DMS114 treated with DMSO at 0.1 percent for 48 hours (cell line): Measurements from ENCODE around the gene PPFIA4.

Source experiments
- DNase-seq: peaks from one replicate; lab custom pipeline; 2025; ENCODE audit not compliant: unreplicated experiment; lab: John Stamatoyannopoulos, UW

The PPFIA4 gene

GRCh38 chr1:203056012-203056411 lies 29.7 kb downstream of the PPFIA4 start:
- no peak for DNase-seq

GRCh38 chr1:203056516-203056915 lies 30.2 kb downstream of the PPFIA4 start:
- no peak for DNase-seq

DNA sequence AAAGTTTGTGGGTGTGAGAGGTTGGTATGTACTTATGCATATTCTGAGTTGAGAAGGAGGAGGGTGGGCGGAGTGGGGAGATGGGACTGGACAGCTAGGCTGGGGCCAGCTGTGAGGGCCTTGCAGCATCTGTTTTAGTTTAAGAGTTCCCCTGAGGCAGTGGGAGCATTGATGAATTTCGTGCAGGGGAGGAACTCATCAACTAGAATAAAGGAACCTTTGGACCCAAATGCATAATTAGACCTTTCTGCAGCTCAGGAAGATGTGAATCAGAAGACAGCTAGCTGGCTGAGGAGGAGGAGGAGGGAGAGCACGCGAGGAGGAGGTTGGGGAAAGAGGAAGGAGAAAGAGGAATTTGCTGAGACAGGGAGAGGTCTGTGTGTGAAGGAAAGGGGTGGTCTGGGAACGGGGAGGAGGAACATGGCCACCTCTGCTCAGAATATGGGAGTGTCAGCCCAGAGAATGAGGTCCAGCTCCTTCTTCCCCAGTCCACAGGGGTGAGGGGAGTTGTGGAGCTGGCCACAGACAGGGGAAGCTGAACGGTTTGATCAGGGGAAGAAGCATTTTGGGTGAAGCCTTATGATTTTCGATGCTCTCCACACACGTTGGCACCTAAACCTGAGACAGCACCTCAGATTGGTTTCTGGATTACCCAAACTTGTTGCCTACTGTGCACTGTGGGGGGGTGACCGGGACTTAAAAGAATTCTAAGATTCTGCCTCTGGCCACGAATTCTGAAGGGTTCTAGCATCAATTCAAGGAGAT lies 31.8 kb downstream of the PPFIA4 start:
- DNase-seq, result no peak

DNA sequence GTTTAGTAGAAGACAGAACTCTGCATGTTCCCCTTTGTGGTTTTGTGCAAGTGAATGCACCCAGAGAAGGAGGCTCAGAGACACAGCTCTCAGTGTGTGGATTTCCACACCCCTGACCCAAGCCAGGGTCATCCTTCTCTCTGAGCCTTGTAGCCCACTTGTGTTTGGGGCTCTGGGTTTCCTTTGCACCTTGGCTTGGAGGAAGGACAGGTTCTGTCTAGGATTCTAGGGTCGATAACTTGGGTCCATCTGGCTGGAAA lies 32.3 kb downstream of the PPFIA4 start:
- no peak for DNase-seq

DNA sequence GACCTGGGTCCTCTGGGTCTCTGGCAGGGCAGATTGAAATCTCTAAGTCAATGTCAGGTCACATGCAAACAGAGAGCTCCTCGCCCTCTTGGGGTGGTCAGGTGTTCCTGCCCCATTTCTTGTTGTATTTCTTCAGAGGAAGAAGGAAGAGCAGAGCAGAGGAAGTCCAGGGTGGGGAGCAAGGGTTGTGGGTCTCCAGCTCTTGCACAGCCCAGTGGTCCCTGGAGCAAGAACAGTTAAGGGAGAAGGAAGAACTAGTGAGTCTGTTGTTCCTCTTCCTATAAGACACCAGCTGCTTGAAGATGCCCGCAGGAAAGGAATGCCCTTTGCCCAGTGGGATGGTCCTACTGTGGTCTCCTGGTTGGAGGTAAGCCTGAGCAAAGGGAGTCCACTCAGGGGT lies 33.2 kb downstream of the PPFIA4 start:
- no peak for DNase-seq

DNA sequence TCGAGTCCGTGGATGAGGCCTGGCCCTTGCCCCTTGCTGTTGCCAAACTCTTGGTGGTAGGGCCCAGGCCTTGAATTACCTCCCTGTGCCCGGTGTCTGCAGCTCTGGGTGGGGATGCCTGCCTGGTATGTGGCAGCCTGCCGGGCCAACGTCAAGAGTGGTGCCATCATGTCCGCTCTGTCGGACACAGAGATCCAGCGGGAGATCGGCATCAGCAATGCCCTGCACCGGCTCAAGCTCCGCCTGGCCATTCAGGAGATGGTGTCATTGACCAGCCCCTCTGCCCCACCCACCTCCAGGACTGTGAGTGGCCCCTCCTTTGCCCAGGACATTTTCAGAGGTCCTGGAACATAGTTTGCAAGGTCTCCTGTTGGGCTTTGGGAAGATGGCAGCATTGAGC lies 33.8 kb downstream of the PPFIA4 start:
- no peak for DNase-seq

GRCh38 chr1:203063287-203063686 lies 37.0 kb downstream of the PPFIA4 start:
- DNase-seq, result no peak

GRCh38 chr1:203065191-203065590 lies 38.9 kb downstream of the PPFIA4 start:
- no peak for DNase-seq

GRCh38 chr1:203065986-203066385 lies 39.7 kb downstream of the PPFIA4 start:
- no peak for DNase-seq

- no peak for DNase-seq
These were observed 40.7 kb downstream of the PPFIA4 start for GRCh38 chr1:203066965-203067364.

- DNase-seq, result no peak
These were observed 42.9 kb downstream of the PPFIA4 start for GRCh38 chr1:203069030-203069747.

GRCh38 chr1:203072002-203072602 lies 45.8 kb downstream of the PPFIA4 start:
- no peak for DNase-seq

DNA sequence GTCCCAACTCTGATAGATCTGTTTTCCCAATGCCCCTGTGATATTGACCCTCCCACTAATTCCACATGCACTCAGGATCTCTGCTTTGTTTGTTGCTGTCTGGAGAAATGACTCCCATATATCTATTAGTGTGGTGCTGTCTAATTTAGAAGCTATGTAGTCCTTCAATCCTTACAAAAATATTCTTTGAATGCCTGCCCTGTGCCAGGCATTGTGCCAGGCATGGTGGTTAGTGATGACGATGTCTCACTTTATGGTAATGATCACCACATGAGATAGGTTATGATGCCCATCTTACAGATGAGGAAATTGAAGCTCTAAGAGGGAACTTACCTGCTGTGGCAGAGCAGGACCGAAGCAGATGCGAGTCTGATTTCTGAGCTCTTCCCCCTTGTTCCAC lies 46.6 kb downstream of the PPFIA4 start:
- DNase-seq, result no peak

DNA sequence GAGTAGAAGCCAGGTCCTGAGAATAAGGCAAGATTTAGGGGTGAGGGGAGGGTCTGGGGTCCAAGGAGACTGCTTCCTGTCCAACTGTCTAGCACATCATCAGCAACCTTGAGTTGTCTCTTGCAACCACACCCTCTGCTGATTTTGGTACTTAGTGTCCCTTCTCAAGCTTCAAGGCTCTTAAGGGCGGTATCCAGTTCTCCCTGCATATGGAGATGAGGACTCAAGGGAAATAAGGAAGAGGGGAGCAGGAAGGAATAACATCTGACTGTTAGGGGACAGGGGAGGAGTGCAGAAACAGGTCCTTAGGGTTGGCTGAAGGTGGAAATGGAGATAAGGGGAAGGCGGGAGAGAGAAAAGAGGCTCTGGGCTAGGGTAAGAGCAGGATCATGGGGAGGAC lies 47.2 kb downstream of the PPFIA4 start:
- no peak for DNase-seq

- no peak for DNase-seq
These were observed 48.3 kb downstream of the PPFIA4 start for GRCh38 chr1:203074610-203075009.

GRCh38 chr1:203075236-203076030 lies 49.1 kb downstream of the PPFIA4 start:
- DNase-seq, result no peak

- no peak for DNase-seq
These were observed 49.8 kb downstream of the PPFIA4 start for GRCh38 chr1:203076031-203076511.

DNA sequence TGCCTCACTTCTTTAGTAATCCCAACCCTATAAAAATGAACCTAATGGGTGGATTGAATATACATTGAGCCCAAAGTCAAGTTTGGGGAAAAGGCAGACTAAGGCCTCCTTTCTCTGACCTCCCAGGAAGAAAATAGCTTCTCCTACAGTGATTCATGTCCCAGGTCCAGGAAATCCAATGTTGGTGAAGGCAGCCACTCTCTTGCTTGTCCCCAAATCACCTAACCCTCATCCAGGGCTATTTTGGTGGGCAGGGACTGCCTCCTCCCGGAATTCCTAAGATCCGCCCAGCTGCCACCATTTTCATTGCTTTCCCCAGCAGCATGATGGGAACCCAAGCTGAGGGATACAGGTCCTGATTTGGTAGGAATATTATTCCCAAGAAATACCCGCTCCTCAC lies 51.1 kb downstream of the PPFIA4 start:
- no peak for DNase-seq

- no peak for DNase-seq
These were observed 51.7 kb downstream of the PPFIA4 start for GRCh38 chr1:203077956-203078355.

DNA sequence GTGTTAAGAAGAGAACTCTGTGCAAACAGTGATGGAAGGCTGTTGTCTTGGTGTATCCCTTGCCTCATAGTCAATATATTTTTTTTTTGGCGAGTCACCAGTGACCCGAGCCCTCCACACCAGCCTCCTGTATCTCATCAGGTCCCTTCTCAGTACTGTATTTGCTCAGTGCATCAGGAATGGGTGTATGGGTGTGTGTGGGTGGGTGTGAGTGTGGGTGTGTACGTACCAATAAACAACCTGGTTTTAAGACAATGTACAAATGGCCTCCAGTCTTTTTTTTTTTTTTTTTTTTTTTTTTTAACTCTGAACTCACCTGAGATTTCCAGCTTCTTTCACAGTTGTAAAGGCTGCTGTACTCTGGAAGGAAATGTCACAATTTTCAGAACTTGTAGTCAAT lies 52.2 kb downstream of the PPFIA4 start:
- no peak for DNase-seq

GRCh38 chr1:203080456-203080855 lies 54.2 kb downstream of the PPFIA4 start:
- DNase-seq, result no peak
